Gastroesophageal sphincter (tissue), 3 donors: ENCODE results near the gene C1QTNF12.

Experiments
- CTCF ChIP-seq, 4 experiments: fragments of 200-600 bp in 2 of 4; fragments of 450-650 bp in 2 of 4; sonication (generic) in 1 of 4; IDR thresholded peaks; one replicate each; pipeline ENCODE4 v1.5.1; 2017 to 2019; ENCODE audit warnings: antibody characterized with exemption in 4 of 4, mild to moderate bottlenecking in 2 of 4, moderate library complexity in 2 of 4
- POLR2A ChIP-seq, 2 donors: fragments of 450-650 bp; IDR thresholded peaks; one replicate each; pipeline ENCODE4 v1.6.1; 2017; ENCODE audit warnings: antibody characterized with exemption in 2 of 2, mild to moderate bottlenecking in 2 of 2, moderate library complexity in 1 of 2
- POLR2AphosphoS5 ChIP-seq: sonication (generic); formaldehyde crosslinking; IDR thresholded peaks from one replicate; pipeline ENCODE4 v1.6.1; 2017; ENCODE audit warnings: antibody characterized with exemption

GRCh38 chr1:1230656-1231399, 15.7 kb downstream of the C1QTNF12 start:
- TF ChIP-seq CTCF (IDR thresholded peaks at IDR 0.05), result peak in 1 of 4 experiments; percentile 17
- TF ChIP-seq POLR2A (IDR thresholded peaks at IDR 0.05), result no peak
- TF ChIP-seq POLR2AphosphoS5, result no peak
